Kidney epithelial cell (primary cell): ENCODE measurements around the gene IL36A. TPM values are rescaled to one million over a fixed set of nuclear protein-coding genes. Genes with fewer than 3 reads are reported as not detected.

ENCODE experiments used
- DNase-seq: peaks from one replicate; pipeline ENCODE4 v3.0.0-alpha.2; 2010; ENCODE audit warnings: low read depth
- H3K27me3 ChIP-seq: 2 replicates; pipeline ENCODE4 v1.6.0; 2011; ENCODE audit warnings: low read length; ENCODE audit not compliant: control insufficient read depth, insufficient read depth
- H3K36me3 ChIP-seq: 2 replicates; pipeline ENCODE4 v1.5.1; 2011; ENCODE audit warnings: low read length; ENCODE audit not compliant: control insufficient read depth, insufficient read depth
- H3K4me3 ChIP-seq: 2 replicates; pipeline ENCODE4 v1.5.1; 2011; ENCODE audit warnings: low read depth, mild to moderate bottlenecking, control low read depth, low read length
- total RNA-seq: library from RNA; depleted of rRNA; stranded (reverse); fragments of >200 nt; gene quantifications from 2 replicates; pipeline ENCODE4 v1.2.3, GENCODE V29; 2015
- TF ChIP-seq, protein P1 (sequence below): IDR thresholded peaks from 2 replicates; pipeline ENCODE4 v1.5.1; 2011; ENCODE audit warnings: mild to moderate bottlenecking, moderate library complexity, low read length, control low read depth, inconsistent platforms; ENCODE audit not compliant: insufficient read depth, poor library complexity, severe bottlenecking

The IL36A gene
- total RNA-seq, 1 donor from 2014 or later = not detected

- Histone ChIP-seq H3K4me3 (no peak overlapping the region), H3K36me3 (no peaks in the 10 kb centered on the region)
- TF ChIP-seq, protein P1, sequence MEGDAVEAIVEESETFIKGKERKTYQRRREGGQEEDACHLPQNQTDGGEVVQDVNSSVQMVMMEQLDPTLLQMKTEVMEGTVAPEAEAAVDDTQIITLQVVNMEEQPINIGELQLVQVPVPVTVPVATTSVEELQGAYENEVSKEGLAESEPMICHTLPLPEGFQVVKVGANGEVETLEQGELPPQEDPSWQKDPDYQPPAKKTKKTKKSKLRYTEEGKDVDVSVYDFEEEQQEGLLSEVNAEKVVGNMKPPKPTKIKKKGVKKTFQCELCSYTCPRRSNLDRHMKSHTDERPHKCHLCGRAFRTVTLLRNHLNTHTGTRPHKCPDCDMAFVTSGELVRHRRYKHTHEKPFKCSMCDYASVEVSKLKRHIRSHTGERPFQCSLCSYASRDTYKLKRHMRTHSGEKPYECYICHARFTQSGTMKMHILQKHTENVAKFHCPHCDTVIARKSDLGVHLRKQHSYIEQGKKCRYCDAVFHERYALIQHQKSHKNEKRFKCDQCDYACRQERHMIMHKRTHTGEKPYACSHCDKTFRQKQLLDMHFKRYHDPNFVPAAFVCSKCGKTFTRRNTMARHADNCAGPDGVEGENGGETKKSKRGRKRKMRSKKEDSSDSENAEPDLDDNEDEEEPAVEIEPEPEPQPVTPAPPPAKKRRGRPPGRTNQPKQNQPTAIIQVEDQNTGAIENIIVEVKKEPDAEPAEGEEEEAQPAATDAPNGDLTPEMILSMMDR = no peak
Observed at GRCh38 chr2:112995346-112995920, 9.8 kb upstream of the IL36A start.

DNA sequence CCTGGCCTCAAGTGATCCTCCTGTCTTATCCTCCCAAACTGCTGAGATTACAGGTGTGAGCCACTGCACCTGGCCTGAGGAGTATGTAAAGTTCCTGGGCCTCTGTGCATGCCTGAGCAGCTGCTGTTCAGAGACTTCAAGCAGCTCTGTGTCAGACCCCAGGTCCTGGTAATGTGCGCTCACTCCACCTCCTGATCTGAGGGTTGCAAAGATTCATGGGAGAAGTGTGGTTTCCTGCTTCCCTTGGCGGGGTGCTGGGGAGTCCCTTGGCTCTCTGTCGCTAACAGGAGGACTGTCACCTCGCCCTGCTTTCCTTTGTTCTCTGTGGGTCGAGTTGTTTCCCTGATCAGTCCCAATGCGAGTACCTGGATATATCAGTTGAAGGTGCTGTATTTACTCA, 8.6 kb upstream of the IL36A start:
- TF ChIP-seq, protein P1 = no peak
- DNase-seq = no peak
- no peaks in the 10 kb centered on the region for H3K27me3 ChIP-seq

More at GRCh38 chr2:112995346-112995920, 9.8 kb upstream of the IL36A start:
- no peaks in the 10 kb centered on the region for H3K27me3 ChIP-seq
- DNase-seq = no peak

DNA sequence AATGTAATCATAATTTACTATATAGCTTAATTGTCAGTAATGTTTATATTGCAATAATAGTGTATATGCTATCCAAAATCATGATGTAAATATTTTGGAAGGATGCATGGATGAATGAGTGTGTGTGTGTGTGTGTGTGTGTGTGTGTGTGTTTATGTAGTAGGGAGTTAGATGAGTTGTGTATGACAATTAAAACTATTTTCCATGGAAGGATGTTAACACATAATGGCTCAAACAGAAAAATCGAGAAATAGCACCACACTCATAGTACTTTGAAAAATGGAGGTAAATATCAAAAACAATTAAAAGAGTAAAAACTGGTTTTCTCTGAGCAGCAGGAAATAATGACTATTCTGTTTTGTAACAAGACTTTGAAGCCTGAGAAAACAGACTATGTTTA, 8.1 kb upstream of the IL36A start:
- TF ChIP-seq, protein P1 = no peak
- H3K4me3 ChIP-seq = no peak overlapping the region

More for the DNA sequence above, 8.6 kb upstream of the IL36A start:
- Histone ChIP-seq H3K36me3 (no peaks in the 10 kb centered on the region), H3K4me3 (no peak overlapping the region)

DNA sequence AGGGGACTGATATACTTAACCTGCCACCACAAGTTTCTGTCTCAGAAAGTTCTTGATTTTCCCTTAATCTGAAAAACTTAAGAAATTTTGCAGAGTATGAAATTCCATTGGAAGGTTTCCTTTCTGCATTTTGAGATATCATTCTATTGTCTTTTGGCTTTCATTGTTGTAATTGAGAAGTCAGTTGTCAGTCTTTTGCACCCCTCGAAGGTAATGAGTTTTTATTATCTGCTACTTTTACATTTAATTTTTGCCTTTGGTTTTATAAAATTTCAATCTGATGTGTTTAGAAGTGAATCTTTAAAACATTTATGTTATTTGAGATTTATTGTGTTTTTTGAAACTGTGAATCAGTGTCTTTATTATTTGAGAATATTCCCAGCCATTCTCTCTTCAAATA, 4.8 kb upstream of the IL36A start:
- TF ChIP-seq, protein P1 = no peak
- H3K36me3 ChIP-seq = no peaks in the 10 kb centered on the region
- DNase-seq = no peak
- H3K4me3 ChIP-seq = no peak overlapping the region
- no peaks in the 10 kb centered on the region for H3K27me3 ChIP-seq

More for the DNA sequence above, 8.1 kb upstream of the IL36A start:
- no peaks in the 10 kb centered on the region for H3K36me3 ChIP-seq
- no peak for DNase-seq
- no peaks in the 10 kb centered on the region for H3K27me3 ChIP-seq

- no peaks in the 10 kb centered on the region for H3K27me3 ChIP-seq
- DNase-seq = no peak
- H3K4me3 ChIP-seq = no peak overlapping the region
- TF ChIP-seq, protein P1 = no peak
- no peaks in the 10 kb centered on the region for H3K36me3 ChIP-seq
Observed at GRCh38 chr2:113002677-113003076, 2.6 kb upstream of the IL36A start.

DNA sequence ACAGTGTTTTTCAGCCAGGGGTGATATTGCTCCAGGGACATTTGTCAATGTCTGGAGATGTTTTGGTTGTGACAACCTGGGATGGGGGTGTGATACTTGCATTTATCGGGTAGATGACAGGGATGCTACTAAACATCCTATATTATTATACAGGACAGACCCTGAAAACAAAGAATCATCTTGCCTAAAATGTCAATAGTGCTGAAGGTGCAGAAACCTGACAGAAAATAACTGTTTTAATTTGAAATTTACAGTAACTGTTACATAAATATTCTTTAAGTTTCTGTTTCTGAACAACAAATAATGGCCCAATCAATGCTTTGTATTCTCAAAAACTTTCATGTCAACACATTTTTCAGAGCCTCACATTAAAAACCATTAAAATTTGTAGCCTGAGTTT, 2.0 kb downstream of the IL36A start:
- TF ChIP-seq, protein P1 = no peak
- Histone ChIP-seq H3K36me3 (no peaks in the 10 kb centered on the region), H3K27me3 (no peaks in the 10 kb centered on the region), H3K4me3 (no peak overlapping the region)
- no peak for DNase-seq
